IMR-90 (cell line): ENCODE measurements around the gene ECSCR. TPM values are rescaled to one million over a fixed set of nuclear protein-coding genes. Genes with fewer than 3 reads are reported as not detected.

ENCODE experiments used
- ATAC-seq: fragments of 200-7000 bp; cut with Tn5 transposase; 2 replicates; pipeline ENCODE4 v1.9.1; 2020; ENCODE audit warnings: low read depth, mild to moderate bottlenecking, moderate library complexity
- BruUV-seq: library from RNA; stranded (reverse); fragments of 400-500 nt; replicated peaks from 2 replicates; lab custom pipeline; 2021; lab: Mats Ljungman, UMichigan
- CTCF ChIA-PET: fragments of 300-600 bp; formaldehyde crosslinking; extraction: SDS; loops from one replicate; lab custom pipeline; 2021; ENCODE audit warnings: antibody characterized with exemption; lab: Yijun Ruan, JAX
- POLR2A ChIA-PET: fragments of 300-600 bp; sonication (Branson Sonifier 250); formaldehyde crosslinking; loops from one replicate; lab custom pipeline; 2022; ENCODE audit warnings: antibody characterized with exemption; ENCODE audit not compliant: unreplicated experiment; lab: Charles Lee
- DNase-seq: peaks from one replicate; pipeline ENCODE4 v3.0.0; 2013
- H2AFZ ChIP-seq: replicated peaks from 2 replicates; pipeline ENCODE3; 2013; ENCODE audit warnings: low read length, mild to moderate bottlenecking; ENCODE audit not compliant: poor library complexity
- H2AK5ac ChIP-seq: 2 replicates; pipeline ENCODE4 v1.6.1; 2013; ENCODE audit warnings: low read depth, low read length, inconsistent platforms
- H2AK9ac ChIP-seq: replicated peaks from 2 replicates; pipeline ENCODE3; 2013; ENCODE audit warnings: mild to moderate bottlenecking, low read depth, low read length, moderate library complexity; ENCODE audit not compliant: poor library complexity
- H2BK120ac ChIP-seq: 2 replicates; pipeline ENCODE4 v1.6.1; 2013; ENCODE audit warnings: low read depth, low read length, inconsistent platforms
- H2BK15ac ChIP-seq: 3 replicates; pipeline ENCODE4 v1.6.1; 2013; ENCODE audit warnings: low read depth, low read length, inconsistent platforms
- H2BK20ac ChIP-seq: 2 replicates; pipeline ENCODE4 v1.6.1; 2013; ENCODE audit warnings: low read depth, mild to moderate bottlenecking, inconsistent platforms, low read length, moderate library complexity
- H2BK5ac ChIP-seq: 2 replicates; pipeline ENCODE4 v1.6.1; 2013; ENCODE audit warnings: mild to moderate bottlenecking, low read depth, low read length, inconsistent platforms; ENCODE audit not compliant: poor library complexity, severe bottlenecking
- H3K14ac ChIP-seq: replicated peaks from 2 replicates; pipeline ENCODE4 v1.6.1; 2013; ENCODE audit warnings: low read depth, low read length, inconsistent platforms
- H3K18ac ChIP-seq: 2 replicates; pipeline ENCODE4 v1.6.1; 2013; ENCODE audit warnings: low read depth, low read length, control low read depth
- H3K23ac ChIP-seq: 2 replicates; pipeline ENCODE4 v1.6.1; 2013; ENCODE audit warnings: low read depth, low read length, inconsistent platforms
- H3K27ac ChIP-seq: 2 replicates; pipeline ENCODE4 v1.5.1; 2013; ENCODE audit warnings: mild to moderate bottlenecking, control low read depth, low read length; ENCODE audit not compliant: insufficient read depth
- H3K27me3 ChIP-seq: 2 replicates; pipeline ENCODE4 v1.6.1; 2013; ENCODE audit warnings: low read length; ENCODE audit not compliant: control insufficient read depth, insufficient read depth
- H3K36me3 ChIP-seq: 2 replicates; pipeline ENCODE4 v1.6.1; 2013; ENCODE audit warnings: low read length, mixed read lengths; ENCODE audit not compliant: control insufficient read depth, insufficient read depth
- H3K4ac ChIP-seq: 2 replicates; pipeline ENCODE4 v1.6.1; 2013; ENCODE audit warnings: low read depth, low read length, inconsistent platforms
- H3K4me1 ChIP-seq: 2 replicates; pipeline ENCODE4 v1.6.1; 2013; ENCODE audit warnings: low read length, mixed read lengths; ENCODE audit not compliant: control insufficient read depth, insufficient read depth
- H3K4me2 ChIP-seq: 2 replicates; pipeline ENCODE4 v1.6.1; 2013; ENCODE audit warnings: low read depth, mild to moderate bottlenecking, control low read depth, low read length, moderate library complexity
- H3K4me3 ChIP-seq: 2 replicates; pipeline ENCODE4 v1.5.1; 2013; ENCODE audit warnings: low read depth, mild to moderate bottlenecking, control low read depth, low read length, moderate library complexity; ENCODE audit not compliant: insufficient read depth
- H3K56ac ChIP-seq: 2 replicates; pipeline ENCODE4 v1.6.1; 2013; ENCODE audit warnings: low read length, inconsistent platforms; ENCODE audit not compliant: insufficient read depth; ENCODE audit errors: extremely low read depth
- H3K79me1 ChIP-seq, 2 experiments: 2 replicates each; pipeline ENCODE4 v1.6.1; 2013; ENCODE audit warnings: low read length in 2 of 2, inconsistent platforms in 1 of 2, low read depth in 1 of 2
- H3K9ac ChIP-seq: 2 replicates; pipeline ENCODE4 v1.6.1; 2013; ENCODE audit warnings: low read depth, low read length, control low read depth
- H3K9me1 ChIP-seq: 2 replicates; pipeline ENCODE4 v1.6.1; 2013; ENCODE audit warnings: low read length, inconsistent platforms; ENCODE audit not compliant: insufficient read depth
- H3K9me3 ChIP-seq: 2 replicates; pipeline ENCODE4 v1.6.1; 2013; ENCODE audit warnings: low read length; ENCODE audit not compliant: control insufficient read depth, insufficient read depth
- H4K20me1 ChIP-seq: 2 replicates; pipeline ENCODE4 v1.6.1; 2013; ENCODE audit warnings: low read length, inconsistent platforms; ENCODE audit not compliant: insufficient read depth
- H4K5ac ChIP-seq: 2 replicates; pipeline ENCODE4 v1.6.1; 2013; ENCODE audit warnings: mild to moderate bottlenecking, low read depth, low read length, control low read depth
- H4K8ac ChIP-seq, 2 experiments: 2 replicates each; pipeline ENCODE4 v1.6.1; 2013; ENCODE audit warnings: low read depth in 2 of 2, low read length in 2 of 2, control low read depth in 1 of 2, inconsistent platforms in 1 of 2
- H4K91ac ChIP-seq: 2 replicates; pipeline ENCODE4 v1.6.1; 2013; ENCODE audit warnings: low read depth, low read length, inconsistent platforms; ENCODE audit not compliant: insufficient read depth
- BHLHE40 ChIP-seq: fragments of 150-350 bp; IDR thresholded peaks from 2 replicates; pipeline ENCODE4 v1.6.1; 2016; ENCODE audit warnings: mild to moderate bottlenecking, low read depth, low read length
- ELK1 ChIP-seq: fragments of 150-350 bp; IDR thresholded peaks from 2 replicates; pipeline ENCODE4 v1.6.1; 2016; ENCODE audit warnings: low read depth, mild to moderate bottlenecking, low read length, moderate library complexity, borderline replicate concordance
- FOS ChIP-seq: fragments of 150-350 bp; IDR thresholded peaks from 2 replicates; pipeline ENCODE4 v1.6.1; 2016; ENCODE audit warnings: low read depth, low read length
- MAFK ChIP-seq: IDR thresholded peaks from 2 replicates; pipeline ENCODE4 v1.6.1; 2012; ENCODE audit warnings: low read depth, low read length, improper control_type of control experiment
- NFE2L2 ChIP-seq: fragments of 150-350 bp; IDR thresholded peaks from 2 replicates; pipeline ENCODE4 v1.6.1; 2016; ENCODE audit warnings: low read depth, mild to moderate bottlenecking, low read length
- POLR2A ChIP-seq: IDR thresholded peaks from 2 replicates; pipeline ENCODE4 v1.6.1; 2012; ENCODE audit warnings: mild to moderate bottlenecking, low read depth, low read length
- RAD21 ChIP-seq: IDR thresholded peaks from 2 replicates; pipeline ENCODE4 v1.6.1; 2012; ENCODE audit warnings: low read length, improper control_type of control experiment
- RFX5 ChIP-seq: IDR thresholded peaks from 2 replicates; pipeline ENCODE4 v1.8.0; 2012; ENCODE audit warnings: low read depth, mild to moderate bottlenecking, low read length, moderate library complexity
- WGBS, 2 experiments: methylation state at CpG; one replicate each; pipeline versions ENCODE4 v1.1.5 to v1.1.7; 2013; ENCODE audit warnings: missing lambda C conversion rate in 2 of 2; ENCODE audit not compliant: insufficient read length in 1 of 2; ENCODE audit errors: extremely low coverage in 2 of 2; 5-methylcytosine and 5-hydroxymethylcytosine counted together
- dilution Hi-C: fragments of 300-500 bp; cut with HindIII; formaldehyde crosslinking; loops from one replicate; pipeline ENCODE4 v1.14.3; 2018; ENCODE audit warnings: low sequenced_read_pairs; ENCODE audit not compliant: unreplicated experiment
- in situ Hi-C: fragments of 300-500 bp; cut with MboI; formaldehyde crosslinking; loops from 3 replicates; pipeline ENCODE4 v1.14.3; 2019; ENCODE audit warnings: low sequenced_read_pairs, inconsistent platforms, mixed read lengths
- intact Hi-C: fragments of 100-400 bp; cut with micrococcal nuclease; formaldehyde crosslinking; loops from 2 replicates; pipeline ENCODE4 v1.10.0; 2022
- polyA plus RNA-seq, 3 experiments: library from polyadenylated mRNA; depleted of rRNA; stranded (reverse); fragments of >200 nt; gene quantifications; 2 replicates each; pipeline ENCODE4 v1.2.3, GENCODE V29; 2012; ENCODE audit warnings: low replicate concordance in 1 of 3
- total RNA-seq: library from RNA; depleted of rRNA; stranded (reverse); fragments of >200 nt; gene quantifications from 2 replicates; pipeline ENCODE4 v1.2.3, GENCODE V29; 2012
- TF ChIP-seq, protein P1 (sequence below): conservative IDR thresholded peaks from 2 replicates; pipeline ENCODE4 v1.5.1; 2012; ENCODE audit warnings: mild to moderate bottlenecking, low read depth, low read length, improper control_type of control experiment

The ECSCR gene
- total and polyA plus RNA-seq, 2 of the 4 experiments (the other 2 are of a cell fraction): 3.6 to 3.9 TPM

GRCh38 chr5:139446956-139447779 is 15.4 kb downstream of the ECSCR start (continued):
- no peak for TF ChIP-seq FOS

GRCh38 chr5:139445325-139446170 is 17.0 kb downstream of the ECSCR start:
- in situ Hi-C loops: no loop called here
- Histone ChIP-seq H4K5ac (peak overlapping the region; percentile 46; the same call in 1 of the 2 replicates), H3K27ac (peak overlapping the region; percentile 13; the same call in 1 of the 2 replicates), H3K27me3 (no peaks in the 10 kb centered on the region), H3K18ac (peak overlapping the region; percentile 52), H3K9ac (no peak overlapping the region), H3K4me1 (peaks cover 14% of the 10 kb centered on the region), H2BK20ac (peak overlapping the region; percentile 77), H3K14ac (peak overlapping the region; percentile 29), H3K9me3 (no peaks in the 10 kb centered on the region), H3K9me1 (peaks cover 19% of the 10 kb centered on the region), H3K4me3 (no peak overlapping the region), H2BK120ac (peak overlapping the region; percentile 93), H4K20me1 (no peaks in the 10 kb centered on the region), H3K79me1 (0 out of 4 replicates have a peak, but pooled peaks cover 0 to 7% of the 10 kb centered on the region in 2 experiments), H3K4ac (peak overlapping the region; percentile 92), H3K4me2 (no peak overlapping the region), H3K56ac (no peak overlapping the region; the same call in 1 of the 2 replicates), H2BK5ac (peak overlapping the region; percentile 56), H3K23ac (peak overlapping the region; percentile 49), H2AK5ac (peak overlapping the region; percentile 73), H4K8ac (peak overlapping the region in 1 of 2 experiments; percentile 80; a peak in 2 of 4 replicates), H2BK15ac (peak overlapping the region; percentile 74; the same call in 2 of the 3 replicates), H2AK9ac (peak overlapping the region; percentile 47), H4K91ac (peak overlapping the region; percentile 85; the same call in 1 of the 2 replicates), H2AFZ (peak overlapping the region; percentile 76), H3K36me3 (no peaks in the 10 kb centered on the region)
- ChIA-PET POLR2A (interaction anchor here (0.6 kb wide), 1 partner anchor 329 kb away, joined by 7 read pairs; no protein-coding TSS in a partner anchor), CTCF (interaction anchor here (0.9 kb wide), 1 partner anchor 12 kb away, joined by 3 read pairs; no protein-coding TSS in a partner anchor)
- 72% methylated on average over 4 of the region's 7 CpGs; no CpG with 5 or more reads in 1 of the 2 experiments for whole genome bisulfite sequencing, 2 experiments
- dilution Hi-C loops: no loop called here
- peak; percentile 81 for DNase-seq
- intact Hi-C loops: no loop called here
- BruUV-seq: no TSS peak
- ATAC-seq: peak; percentile 83
- TF ChIP-seq BHLHE40 (no peak), POLR2A (no peak), RAD21 (no peak), ELK1 (no peak), MAFK (no peak), NFE2L2 (no peak), RFX5 (no peak), FOS (no peak)
- TF ChIP-seq, protein P1, sequence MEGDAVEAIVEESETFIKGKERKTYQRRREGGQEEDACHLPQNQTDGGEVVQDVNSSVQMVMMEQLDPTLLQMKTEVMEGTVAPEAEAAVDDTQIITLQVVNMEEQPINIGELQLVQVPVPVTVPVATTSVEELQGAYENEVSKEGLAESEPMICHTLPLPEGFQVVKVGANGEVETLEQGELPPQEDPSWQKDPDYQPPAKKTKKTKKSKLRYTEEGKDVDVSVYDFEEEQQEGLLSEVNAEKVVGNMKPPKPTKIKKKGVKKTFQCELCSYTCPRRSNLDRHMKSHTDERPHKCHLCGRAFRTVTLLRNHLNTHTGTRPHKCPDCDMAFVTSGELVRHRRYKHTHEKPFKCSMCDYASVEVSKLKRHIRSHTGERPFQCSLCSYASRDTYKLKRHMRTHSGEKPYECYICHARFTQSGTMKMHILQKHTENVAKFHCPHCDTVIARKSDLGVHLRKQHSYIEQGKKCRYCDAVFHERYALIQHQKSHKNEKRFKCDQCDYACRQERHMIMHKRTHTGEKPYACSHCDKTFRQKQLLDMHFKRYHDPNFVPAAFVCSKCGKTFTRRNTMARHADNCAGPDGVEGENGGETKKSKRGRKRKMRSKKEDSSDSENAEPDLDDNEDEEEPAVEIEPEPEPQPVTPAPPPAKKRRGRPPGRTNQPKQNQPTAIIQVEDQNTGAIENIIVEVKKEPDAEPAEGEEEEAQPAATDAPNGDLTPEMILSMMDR: no peak
